ENCODE measurements around the gene KIF7. TPM values are rescaled to one million over a fixed set of nuclear protein-coding genes. Genes with fewer than 3 reads are reported as not detected.

Gene KIF7
- 6.3 and 7.8 TPM in 2 replicates for total RNA-seq

GRCh38 chr15:89654847-89655805 lies at the start of gene KIF7:
Gene KIF7, minus strand, starts transcription at chr15:89655467. Its CDS starts 2,537 bp downstream, at chr15:89652930.

GRCh38 chr15:89690276-89691218 lies 35.3 kb upstream of the KIF7 start, which contains the start of the genes PEX11A and WDR93:
Gene PEX11A, minus strand, starts transcription at chr15:89690754. Its CDS starts 122 bp downstream, at chr15:89690632.
Gene WDR93, plus strand, starts transcription at chr15:89690811. Its CDS starts 10,936 bp downstream, at chr15:89701747.

GRCh38 chr15:89679212-89679611 lies 23.9 kb upstream of the KIF7 start, which contains the start of gene PLIN1:
Gene PLIN1, minus strand, starts transcription at chr15:89679367. Its CDS starts 1,878 bp downstream, at chr15:89677489.

Other genes with a start within 250 kb of the KIF7 start
- 0.16 TPM in 1 of 2 replicates, not detected in the other for gene RHCG, start 158.9 kb downstream of the KIF7 start, total RNA-seq
- 2.5 and 2.8 TPM in 2 replicates for gene TICRR, start 80.0 kb downstream of the KIF7 start, total RNA-seq
- gene PLIN1, start 23.9 kb upstream of the KIF7 start, total RNA-seq = not detected in 2 replicates
- gene PEX11A, start 35.3 kb upstream of the KIF7 start, total RNA-seq = 3.2 and 4.2 TPM in 2 replicates
- gene WDR93, start 35.3 kb upstream of the KIF7 start, total RNA-seq = not detected in 2 replicates
- 2.3 TPM in 1 of 2 replicates, not detected in the other for gene MESP1, start 95.8 kb upstream of the KIF7 start, total RNA-seq
- 0.65 TPM in 1 of 2 replicates, not detected in the other for gene MESP2, start 120.9 kb upstream of the KIF7 start, total RNA-seq
- gene ANPEP, start 159.4 kb upstream of the KIF7 start, total RNA-seq = 82.8 and 104 TPM in 2 replicates
- gene AP3S2, start 238.5 kb upstream of the KIF7 start, total RNA-seq = 33.2 and 35.3 TPM in 2 replicates

Measured in cardiac atrium fibroblast (primary cell).